GM23248 (cell line): ENCODE data around the gene ZSWIM9. TPM values are rescaled to one million over a fixed set of nuclear protein-coding genes. Genes with fewer than 3 reads are reported as not detected.

Experiments
- DNase-seq: peaks from one replicate; pipeline ENCODE4 v3.0.0-alpha.2; 2015
- H2AFZ ChIP-seq: fragments of 200-600 bp; sonication (generic); 2 replicates; pipeline ENCODE4 v1.6.1; 2016; ENCODE audit warnings: antibody characterized with exemption
- H3F3A ChIP-seq: fragments of 200-600 bp; sonication (generic); 2 replicates; pipeline ENCODE4 v1.6.1; 2016; ENCODE audit warnings: mild to moderate bottlenecking, antibody characterized with exemption, mixed run types; ENCODE audit not compliant: insufficient read depth
- H3K27ac ChIP-seq: fragments of 200-600 bp; sonication (generic); 2 replicates; pipeline ENCODE4 v1.5.1; 2016; ENCODE audit warnings: mild to moderate bottlenecking
- H3K27me3 ChIP-seq: fragments of 200-600 bp; sonication (generic); replicated peaks from 2 replicates; pipeline ENCODE4 v1.6.1; 2016; ENCODE audit warnings: mild to moderate bottlenecking; ENCODE audit not compliant: insufficient read depth
- H3K36me3 ChIP-seq: fragments of 200-600 bp; sonication (generic); 2 replicates; pipeline ENCODE4 v1.6.1; 2016; ENCODE audit warnings: low read depth, mild to moderate bottlenecking
- H3K4me1 ChIP-seq: fragments of 200-600 bp; sonication (generic); 2 replicates; pipeline ENCODE4 v1.6.1; 2016; ENCODE audit warnings: mild to moderate bottlenecking; ENCODE audit not compliant: insufficient read depth
- H3K4me2 ChIP-seq: fragments of 200-600 bp; sonication (generic); one replicate; pipeline ENCODE4 v1.6.1; 2016; ENCODE audit warnings: mild to moderate bottlenecking; ENCODE audit not compliant: unreplicated experiment
- H3K4me3 ChIP-seq: fragments of 200-600 bp; sonication (generic); 2 replicates; pipeline ENCODE4 v1.5.1; 2016; ENCODE audit warnings: mild to moderate bottlenecking
- H3K79me2 ChIP-seq: fragments of 200-600 bp; sonication (generic); 2 replicates; pipeline ENCODE4 v1.6.1; 2016; ENCODE audit warnings: mild to moderate bottlenecking; ENCODE audit not compliant: insufficient read depth
- H3K9ac ChIP-seq: fragments of 200-600 bp; sonication (generic); 2 replicates; pipeline ENCODE4 v1.6.1; 2016; ENCODE audit warnings: mild to moderate bottlenecking
- H3K9me2 ChIP-seq: fragments of 200-600 bp; sonication (generic); 2 replicates; pipeline ENCODE4 v1.6.1; 2016; ENCODE audit warnings: mixed run types, mild to moderate bottlenecking, moderate library complexity; ENCODE audit not compliant: insufficient read depth
- H3K9me3 ChIP-seq: fragments of 200-600 bp; sonication (generic); one replicate; pipeline ENCODE4 v1.6.1; 2017; ENCODE audit warnings: low read depth
- H4K20me1 ChIP-seq: fragments of 200-600 bp; sonication (generic); 2 replicates; pipeline ENCODE4 v1.6.0; 2016; ENCODE audit not compliant: insufficient read depth
- EZH2 ChIP-seq: fragments of 200-600 bp; sonication (generic); IDR thresholded peaks from 2 replicates; pipeline ENCODE4 v1.6.1; 2018; ENCODE audit warnings: antibody characterized with exemption, mild to moderate bottlenecking; ENCODE audit not compliant: insufficient read depth, poor library complexity, severe bottlenecking
- EZH2phosphoT487 ChIP-seq: fragments of 200-600 bp; sonication (generic); IDR thresholded peaks from 2 replicates; pipeline ENCODE4 v1.6.1; 2018; ENCODE audit warnings: antibody characterized with exemption, moderate library complexity, mild to moderate bottlenecking, low read depth; ENCODE audit not compliant: insufficient read depth
- WGBS, 2 experiments: methylation state at CpG; one replicate each; pipeline ENCODE4 v1.1.6; 2015 to 2017; ENCODE audit warnings: low lambda C conversion rate in 2 of 2, low coverage in 1 of 2; ENCODE audit errors: missing lambda C conversion rate in 2 of 2; 5-methylcytosine and 5-hydroxymethylcytosine counted together
- in situ Hi-C: fragments of 300-500 bp; cut with MboI; formaldehyde crosslinking; loops from 2 replicates; pipeline ENCODE4 v1.15.0; 2020
- polyA plus RNA-seq: library from polyadenylated mRNA; unstranded; fragments of >200 nt; fragmentation: Nextera tagmentation; extraction: Ambion mirVana; gene quantifications from 2 replicates; pipeline ENCODE4 v1.2.1, GENCODE V29; 2016
- total RNA-seq: library from RNA; depleted of rRNA; stranded (reverse); fragments of >200 nt; shearing (Covaris generic); gene quantifications from 2 replicates; pipeline ENCODE4 v1.2.3, GENCODE V29; 2014; rRNA removed

The ZSWIM9 gene
- total and polyA plus RNA-seq, 2 experiments from 2014 or later, result 0.88 to 4.3 TPM

DNA sequence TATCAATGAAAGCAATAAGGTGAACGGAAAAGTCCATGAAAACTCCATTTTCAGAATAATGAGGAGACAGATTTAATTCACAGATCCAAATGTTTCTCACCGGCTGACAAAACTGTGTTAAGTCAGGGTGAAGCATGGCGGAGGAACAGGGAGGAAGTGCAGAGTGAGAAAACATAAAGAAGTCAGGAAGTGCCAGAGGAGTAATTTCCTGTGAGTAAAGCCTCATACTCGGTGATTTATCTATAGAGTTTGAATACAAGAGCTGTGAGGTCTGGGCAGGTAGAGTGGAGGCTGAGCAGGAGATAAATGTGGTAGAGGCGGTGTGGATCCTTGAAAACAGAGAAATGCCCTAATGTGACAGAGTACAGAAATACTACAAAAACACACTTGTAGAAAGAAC is 73.8 kb downstream of the ZSWIM9 start:
- H3K4me1 ChIP-seq, result no peaks in the 10 kb centered on the region
- no peaks in the 10 kb centered on the region for H3K9me3 ChIP-seq
- no peaks in the 10 kb centered on the region for H4K20me1 ChIP-seq
- H3K9me2 ChIP-seq, result no peaks in the 10 kb centered on the region
- no peaks in the 10 kb centered on the region for H3K36me3 ChIP-seq
- H2AFZ ChIP-seq, result no peak overlapping the region
- H3K27ac ChIP-seq, result no peak overlapping the region
- no peak for TF ChIP-seq EZH2phosphoT487
- no peak for TF ChIP-seq EZH2
- no peaks in the 10 kb centered on the region for H3F3A ChIP-seq
- WGBS, 2 experiments, result 81 to 84% methylated on average over 5 of the region's 5 CpGs
- no peaks in the 10 kb centered on the region for H3K27me3 ChIP-seq
- DNase-seq, result no peak
- no peak overlapping the region for H3K9ac ChIP-seq
- no peaks in the 10 kb centered on the region for H3K79me2 ChIP-seq
- no peak overlapping the region for H3K4me2 ChIP-seq
- in situ Hi-C loops, result no loop called here
- H3K4me3 ChIP-seq, result no peak overlapping the region

DNA sequence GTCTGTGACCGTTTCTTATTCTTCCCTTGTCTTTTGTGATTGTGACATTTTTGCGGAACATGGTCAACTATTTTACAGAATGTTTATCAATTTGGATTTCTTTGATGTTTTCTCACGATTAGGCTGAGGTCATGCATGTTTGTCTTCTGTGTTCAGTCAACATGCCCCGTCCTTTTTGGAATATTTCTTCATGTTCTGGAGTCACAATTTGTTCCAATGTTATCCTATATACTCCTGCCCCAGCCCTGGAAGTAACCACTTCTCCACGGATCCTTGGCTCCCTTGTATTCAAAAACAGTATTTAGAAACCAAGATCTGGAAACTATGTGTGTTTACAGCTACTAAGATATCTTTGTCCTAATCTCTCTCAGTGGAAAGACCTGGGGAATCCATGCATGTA is 75.6 kb downstream of the ZSWIM9 start:
- TF ChIP-seq EZH2, result no peak
- TF ChIP-seq EZH2phosphoT487, result no peak
- Histone ChIP-seq H3K36me3 (no peaks in the 10 kb centered on the region), H3F3A (no peaks in the 10 kb centered on the region), H3K9me3 (no peaks in the 10 kb centered on the region), H3K4me2 (no peak overlapping the region), H3K4me1 (no peaks in the 10 kb centered on the region), H2AFZ (no peak overlapping the region), H3K27ac (no peak overlapping the region), H3K79me2 (no peaks in the 10 kb centered on the region), H3K9me2 (no peaks in the 10 kb centered on the region), H3K4me3 (no peak overlapping the region), H3K27me3 (no peaks in the 10 kb centered on the region), H4K20me1 (no peaks in the 10 kb centered on the region), H3K9ac (no peak overlapping the region)
- no peak for DNase-seq
- in situ Hi-C loops, result no loop called here
- 86 to 91% methylated on average over 5 of the region's 5 CpGs for WGBS, 2 experiments

DNA sequence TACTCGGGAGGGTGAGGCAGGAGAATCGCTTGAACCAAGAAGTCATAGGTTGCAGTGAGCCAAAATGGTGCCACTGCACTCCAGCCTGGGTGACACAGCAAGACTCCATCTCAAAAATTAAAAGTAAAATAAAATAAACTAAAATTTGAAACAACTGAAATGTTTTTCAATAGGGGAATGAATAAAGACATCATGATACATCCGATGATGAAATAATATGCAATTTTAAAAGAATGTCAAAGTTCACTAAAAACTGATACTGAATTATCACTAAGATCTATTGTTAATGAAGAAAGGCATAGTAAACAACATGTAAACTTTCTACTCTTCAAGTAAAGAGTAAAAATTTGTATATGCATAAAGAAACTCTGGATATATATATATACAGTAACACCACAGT is 76.7 kb downstream of the ZSWIM9 start:
- H3K9me3 ChIP-seq, result no peaks in the 10 kb centered on the region
- H3K4me2 ChIP-seq, result no peak overlapping the region
- H4K20me1 ChIP-seq, result no peaks in the 10 kb centered on the region
- in situ Hi-C loops, result no loop called here
- H3K9ac ChIP-seq, result no peak overlapping the region
- no peaks in the 10 kb centered on the region for H3K36me3 ChIP-seq
- no peaks in the 10 kb centered on the region for H3K27me3 ChIP-seq
- TF ChIP-seq EZH2, result no peak
- no peak for TF ChIP-seq EZH2phosphoT487
- H3K79me2 ChIP-seq, result no peaks in the 10 kb centered on the region
- DNase-seq, result no peak
- no peaks in the 10 kb centered on the region for H3K9me2 ChIP-seq
- no peaks in the 10 kb centered on the region for H3K4me1 ChIP-seq
- no peaks in the 10 kb centered on the region for H3F3A ChIP-seq
- H2AFZ ChIP-seq, result no peak overlapping the region
- no peak overlapping the region for H3K4me3 ChIP-seq
- 97 to 99% methylated on average over 3 of the region's 3 CpGs for WGBS, 2 experiments
- no peak overlapping the region for H3K27ac ChIP-seq

Other genes with a start within 250 kb of the ZSWIM9 start
- gene BSPH1, start 178.5 kb upstream of the ZSWIM9 start, total RNA-seq, result not detected in 2 replicates
- gene BSPH1, start 178.5 kb upstream of the ZSWIM9 start, polyA plus RNA-seq, result not detected in 2 replicates
- gene ELSPBP1, start 176.0 kb upstream of the ZSWIM9 start, total RNA-seq, result not detected in 2 replicates
- not detected in 2 replicates for gene ELSPBP1, start 176.0 kb upstream of the ZSWIM9 start, polyA plus RNA-seq
- gene CABP5, start 126.6 kb upstream of the ZSWIM9 start, total RNA-seq, result not detected in 2 replicates
- gene CABP5, start 126.6 kb upstream of the ZSWIM9 start, polyA plus RNA-seq, result not detected in 2 replicates
- gene PLA2G4C, start 59.9 kb upstream of the ZSWIM9 start, total RNA-seq, result 0.63 and 0.76 TPM in 2 replicates
- 1.8 and 1.9 TPM in 2 replicates for gene PLA2G4C, start 59.9 kb upstream of the ZSWIM9 start, polyA plus RNA-seq
- gene LIG1, start 336 bp upstream of the ZSWIM9 start, total RNA-seq, result 9.3 and 10.6 TPM in 2 replicates
- 14.5 and 17.9 TPM in 2 replicates for gene LIG1, start 336 bp upstream of the ZSWIM9 start, polyA plus RNA-seq
- gene CARD8, start 85.2 kb downstream of the ZSWIM9 start, total RNA-seq, result 12.9 and 24.2 TPM in 2 replicates
- 6.3 and 6.6 TPM in 2 replicates for gene CARD8, start 85.2 kb downstream of the ZSWIM9 start, polyA plus RNA-seq
- 0.13 and 0.22 TPM in 2 replicates for gene ZNF114, start 99.4 kb downstream of the ZSWIM9 start, total RNA-seq
- not detected in 2 replicates for gene ZNF114, start 99.4 kb downstream of the ZSWIM9 start, polyA plus RNA-seq
- 165 and 196 TPM in 2 replicates for gene EMP3, start 154.9 kb downstream of the ZSWIM9 start, total RNA-seq
- gene EMP3, start 154.9 kb downstream of the ZSWIM9 start, polyA plus RNA-seq, result 716 and 742 TPM in 2 replicates
- gene TMEM143, start 193.3 kb downstream of the ZSWIM9 start, total RNA-seq, result 7.6 and 27.1 TPM in 2 replicates
- 8.6 and 9.9 TPM in 2 replicates for gene TMEM143, start 193.3 kb downstream of the ZSWIM9 start, polyA plus RNA-seq
- not detected in 2 replicates for gene SYNGR4, start 193.7 kb downstream of the ZSWIM9 start, total RNA-seq
- gene SYNGR4, start 193.7 kb downstream of the ZSWIM9 start, polyA plus RNA-seq, result not detected in 2 replicates
- 126 and 170 TPM in 2 replicates for gene KDELR1, start 220.9 kb downstream of the ZSWIM9 start, total RNA-seq
- gene KDELR1, start 220.9 kb downstream of the ZSWIM9 start, polyA plus RNA-seq, result 231 and 242 TPM in 2 replicates
- gene GRIN2D, start 223.0 kb downstream of the ZSWIM9 start, total RNA-seq, result 0.54 and 0.76 TPM in 2 replicates
- gene GRIN2D, start 223.0 kb downstream of the ZSWIM9 start, polyA plus RNA-seq, result 0.10 and 0.22 TPM in 2 replicates